ENCODE results near the gene GLIS1.

GLIS1 gene

GRCh38 chr1:53535846-53536245 is 203.1 kb downstream of the GLIS1 start:
- no peaks in the 10 kb centered on the region for H3K9me2 ChIP-seq (replicated peaks; ENCODE audit: insufficient read depth, low read length)
- no peak overlapping the region for H3K27ac ChIP-seq (ENCODE audit: low read length)
- no peaks in the 10 kb centered on the region for H3K4me1 ChIP-seq (ENCODE audit: low read length)
- TF ChIP-seq CTCF (IDR thresholded peaks at IDR 0.05; ENCODE audit: low read length), result no peak
- TF ChIP-seq EZH2 (optimal IDR thresholded peaks at IDR 0.05; ENCODE audit: low read depth, low read length), result no peak
- no peak for TF ChIP-seq EZH2phosphoT487 (IDR thresholded peaks at IDR 0.05; ENCODE audit: low read length)
- H3K27me3 ChIP-seq (replicated peaks; ENCODE audit: insufficient read depth, low read length), result no peaks in the 10 kb centered on the region
- H3K9me3 ChIP-seq (replicated peaks; ENCODE audit: insufficient read depth, low read length), result no peaks in the 10 kb centered on the region
- H3K36me3 ChIP-seq (replicated peaks; ENCODE audit: insufficient read depth, low read length), result no peaks in the 10 kb centered on the region
- no peaks in the 10 kb centered on the region for H3K79me2 ChIP-seq (ENCODE audit: low read length)
- H2AFZ ChIP-seq (ENCODE audit: low read length), result no peak overlapping the region
- H3K9ac ChIP-seq (ENCODE audit: low read length), result no peak overlapping the region
- H3F3A ChIP-seq (ENCODE audit: insufficient read depth, low read length), result no peaks in the 10 kb centered on the region
- no peak overlapping the region for H3K4me2 ChIP-seq (ENCODE audit: low read depth, low read length)
- no peak overlapping the region for H3K4me3 ChIP-seq (ENCODE audit: low read length)
- H4K20me1 ChIP-seq (ENCODE audit: insufficient read depth, low read length), result no peaks in the 10 kb centered on the region
- no peak for DNase-seq

- H3K4me2 ChIP-seq (ENCODE audit: low read depth, low read length), result no peak overlapping the region
- no peak overlapping the region for H3K9ac ChIP-seq (ENCODE audit: low read length)
- no peaks in the 10 kb centered on the region for H3F3A ChIP-seq (ENCODE audit: insufficient read depth, low read length)
- H3K9me2 ChIP-seq (replicated peaks; ENCODE audit: insufficient read depth, low read length), result no peaks in the 10 kb centered on the region
- no peak overlapping the region for H2AFZ ChIP-seq (ENCODE audit: low read length)
- DNase-seq, result no peak
- no peak overlapping the region for H3K4me3 ChIP-seq (ENCODE audit: low read length)
- TF ChIP-seq CTCF (IDR thresholded peaks at IDR 0.05; ENCODE audit: low read length), result no peak
- TF ChIP-seq EZH2phosphoT487 (IDR thresholded peaks at IDR 0.05; ENCODE audit: low read length), result no peak
- no peak for TF ChIP-seq EZH2 (optimal IDR thresholded peaks at IDR 0.05; ENCODE audit: low read depth, low read length)
- H3K27ac ChIP-seq (ENCODE audit: low read length), result no peak overlapping the region
- H3K79me2 ChIP-seq (ENCODE audit: low read length), result no peaks in the 10 kb centered on the region
- no peaks in the 10 kb centered on the region for H3K9me3 ChIP-seq (replicated peaks; ENCODE audit: insufficient read depth, low read length)
- no peaks in the 10 kb centered on the region for H3K36me3 ChIP-seq (replicated peaks; ENCODE audit: insufficient read depth, low read length)
- no peaks in the 10 kb centered on the region for H3K27me3 ChIP-seq (replicated peaks; ENCODE audit: insufficient read depth, low read length)
- no peaks in the 10 kb centered on the region for H4K20me1 ChIP-seq (ENCODE audit: insufficient read depth, low read length)
- no peaks in the 10 kb centered on the region for H3K4me1 ChIP-seq (ENCODE audit: low read length)
Observed at GRCh38 chr1:53535226-53535625, 203.7 kb downstream of the GLIS1 start.

GRCh38 chr1:53532912-53533311 is 206.1 kb downstream of the GLIS1 start:
- TF ChIP-seq CTCF (IDR thresholded peaks at IDR 0.05; ENCODE audit: low read length) (no peak), EZH2 (optimal IDR thresholded peaks at IDR 0.05; ENCODE audit: low read depth, low read length) (no peak), EZH2phosphoT487 (IDR thresholded peaks at IDR 0.05; ENCODE audit: low read length) (no peak)
- Histone ChIP-seq H3K27me3 (replicated peaks; ENCODE audit: insufficient read depth, low read length) (no peaks in the 10 kb centered on the region), H3K27ac (ENCODE audit: low read length) (no peak overlapping the region), H3K36me3 (replicated peaks; ENCODE audit: insufficient read depth, low read length) (no peaks in the 10 kb centered on the region), H3K4me2 (ENCODE audit: low read depth, low read length) (no peak overlapping the region), H4K20me1 (ENCODE audit: insufficient read depth, low read length) (no peaks in the 10 kb centered on the region), H3F3A (ENCODE audit: insufficient read depth, low read length) (no peaks in the 10 kb centered on the region), H3K4me1 (ENCODE audit: low read length) (no peaks in the 10 kb centered on the region), H3K9me3 (replicated peaks; ENCODE audit: insufficient read depth, low read length) (no peaks in the 10 kb centered on the region), H3K9ac (ENCODE audit: low read length) (no peak overlapping the region), H3K4me3 (ENCODE audit: low read length) (no peak overlapping the region), H3K9me2 (replicated peaks; ENCODE audit: insufficient read depth, low read length) (no peaks in the 10 kb centered on the region), H3K79me2 (ENCODE audit: low read length) (no peaks in the 10 kb centered on the region), H2AFZ (ENCODE audit: low read length) (no peak overlapping the region)
- no peak for DNase-seq
